Measurements from ENCODE around the gene SGSM2.

The SGSM2 gene

DNA sequence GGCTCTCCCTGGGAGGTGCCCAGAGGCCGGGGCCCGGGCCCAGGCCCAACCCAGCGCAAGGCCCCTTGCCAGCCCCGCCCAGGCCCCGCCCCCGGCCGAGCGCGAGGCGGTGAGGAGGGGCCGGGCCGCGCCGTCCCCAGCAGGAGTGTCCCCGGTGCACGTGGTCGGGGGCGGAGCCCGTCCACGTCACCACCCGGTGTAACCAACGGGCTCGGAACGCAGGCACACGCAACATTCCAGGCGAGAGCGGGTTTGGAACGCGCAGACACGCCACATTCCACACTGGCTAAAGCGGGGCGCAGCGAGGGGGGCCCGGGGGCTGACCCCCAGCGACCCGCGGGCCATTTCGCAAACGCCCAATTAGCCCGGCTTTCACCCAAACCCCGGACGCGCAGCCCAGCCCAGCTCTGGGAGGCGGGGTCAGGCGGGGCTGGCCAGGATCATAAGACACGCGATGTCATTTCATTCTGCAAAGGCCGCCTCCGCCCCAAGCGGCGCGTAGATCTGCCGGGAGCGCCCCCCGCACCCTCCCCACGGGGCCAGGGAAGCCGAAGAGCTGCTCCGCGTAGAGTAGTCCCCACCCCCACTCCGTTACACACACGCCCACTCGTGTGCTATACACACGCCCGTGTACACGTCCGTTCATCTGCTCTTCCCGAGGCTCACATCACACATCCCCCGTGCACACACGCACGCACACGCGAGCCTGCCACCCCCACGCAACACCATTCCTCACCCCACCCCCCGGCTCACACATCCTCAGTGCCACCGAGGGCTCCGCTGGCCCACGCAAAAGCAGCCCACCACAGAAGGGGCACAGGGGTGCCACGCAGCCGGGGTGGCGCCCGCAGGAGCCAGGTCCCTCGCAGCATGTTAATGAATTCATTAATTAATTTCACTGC is 62.5 kb downstream of the SGSM2 start:
- peak; percentile 97 for DNase-seq

DNA sequence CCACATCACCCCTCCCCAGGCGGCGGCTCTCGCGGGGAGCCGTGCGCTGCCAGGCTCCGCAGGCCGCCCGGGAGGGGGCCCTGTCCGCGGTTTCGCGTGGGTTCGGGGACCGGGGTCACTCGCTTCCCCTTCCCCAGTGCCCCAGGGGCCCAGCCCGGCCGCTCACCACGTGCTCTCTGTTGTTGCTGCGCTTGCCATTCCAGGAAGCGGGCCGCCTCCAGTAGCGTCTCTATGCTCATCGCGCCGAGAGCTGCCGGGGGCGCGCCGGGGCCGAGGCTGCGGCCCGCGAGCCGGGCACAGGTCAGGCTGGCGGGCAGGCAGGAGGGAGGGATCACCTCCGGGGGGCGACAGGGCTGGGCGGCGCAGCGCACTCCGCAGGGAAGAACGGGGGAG is 63.2 kb downstream of the SGSM2 start:
- peak; percentile 75 for DNase-seq

DNA sequence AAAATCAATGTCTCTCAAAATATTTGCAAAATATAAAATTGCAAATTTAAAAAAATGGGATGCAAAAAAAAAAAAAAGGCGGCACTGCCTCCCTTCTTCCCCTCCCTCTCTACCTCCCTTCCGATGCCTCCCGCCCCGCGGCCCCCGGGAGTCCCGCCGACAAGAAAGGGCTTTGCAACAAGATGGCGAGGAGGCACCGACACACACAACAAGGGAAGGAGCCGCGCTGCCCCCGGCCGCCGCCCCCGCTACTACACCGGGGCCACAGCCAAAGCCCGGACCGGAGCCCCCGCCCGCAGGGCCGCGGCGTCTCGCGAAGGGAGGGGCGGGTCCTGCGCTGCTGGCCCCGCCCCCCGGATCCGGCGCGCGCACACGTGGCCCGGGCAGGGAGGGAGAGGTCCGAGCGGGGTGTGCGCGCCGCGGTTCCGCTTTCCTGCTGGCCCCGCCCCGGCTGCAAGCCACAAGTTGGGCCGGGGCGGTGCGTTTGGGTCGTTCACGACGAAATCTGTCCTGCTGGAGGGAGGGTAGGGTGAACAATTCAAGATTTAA is 63.6 kb downstream of the SGSM2 start, which contains the start of gene MNT:
TSS of gene MNT (minus strand) at position 184 of the 549 bp plus-strand sequence. CDS start 348 bp downstream, outside the sequence.
- DNase-seq, result peak; percentile 96

DNA sequence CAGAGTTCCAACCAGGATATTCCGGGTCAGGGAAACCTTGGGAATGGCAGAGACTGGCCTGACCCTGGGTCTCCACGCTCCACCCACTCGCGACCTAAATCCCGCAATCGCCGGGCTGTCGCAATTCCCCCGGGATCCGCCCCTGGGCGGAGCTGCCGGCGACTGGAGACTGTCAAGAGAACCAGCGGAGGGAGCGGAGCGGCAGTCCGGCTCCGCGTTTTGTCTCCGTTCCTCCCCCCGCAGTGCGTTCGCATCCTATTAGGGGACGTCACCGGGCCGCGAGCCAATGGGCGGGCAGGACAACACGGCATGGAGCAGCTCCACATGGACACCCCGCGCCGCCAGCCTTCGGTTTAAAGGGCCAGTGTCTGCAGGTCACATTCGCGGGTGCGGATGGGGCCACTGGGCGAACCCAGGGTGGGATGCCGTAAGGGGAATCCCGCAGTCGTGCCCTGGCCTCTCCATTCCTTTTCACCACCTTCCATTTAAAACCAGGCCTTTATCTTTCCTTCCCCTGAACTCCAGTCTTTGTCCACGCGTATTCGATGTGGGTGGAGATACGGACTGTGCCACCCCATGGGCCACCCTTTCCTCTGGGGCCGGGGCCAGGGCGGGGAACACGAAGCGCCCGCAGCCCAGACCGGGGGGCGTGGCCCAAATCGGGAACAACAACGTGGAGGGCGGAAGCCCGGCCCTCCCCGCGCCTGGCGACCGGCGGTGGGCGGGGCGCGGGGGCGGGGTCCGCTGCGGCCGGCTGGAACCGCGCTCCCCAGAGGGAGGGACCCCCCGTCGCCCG is 64.3 kb downstream of the SGSM2 start:
- peak; percentile 99 for DNase-seq

DNA sequence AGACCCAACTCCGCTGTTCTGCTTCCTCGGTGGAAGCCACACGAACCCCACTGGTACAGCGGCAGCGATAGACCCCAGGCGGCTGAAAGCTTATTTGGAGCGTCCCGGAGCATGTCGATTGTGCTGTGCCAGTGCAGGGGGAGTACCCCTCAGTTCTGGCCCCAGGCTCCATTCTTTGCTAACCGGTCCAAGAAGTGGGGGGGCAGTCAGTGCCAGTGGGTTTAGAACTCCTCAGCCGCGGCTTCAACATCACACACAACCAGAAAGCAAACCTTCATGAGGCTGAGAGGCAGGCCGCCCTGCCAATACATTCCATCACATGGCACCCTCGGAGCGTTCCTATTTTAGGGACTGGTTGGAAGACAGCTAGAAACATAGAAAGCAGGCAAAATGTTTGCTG is 65.2 kb downstream of the SGSM2 start:
- DNase-seq, result no peak

DNA sequence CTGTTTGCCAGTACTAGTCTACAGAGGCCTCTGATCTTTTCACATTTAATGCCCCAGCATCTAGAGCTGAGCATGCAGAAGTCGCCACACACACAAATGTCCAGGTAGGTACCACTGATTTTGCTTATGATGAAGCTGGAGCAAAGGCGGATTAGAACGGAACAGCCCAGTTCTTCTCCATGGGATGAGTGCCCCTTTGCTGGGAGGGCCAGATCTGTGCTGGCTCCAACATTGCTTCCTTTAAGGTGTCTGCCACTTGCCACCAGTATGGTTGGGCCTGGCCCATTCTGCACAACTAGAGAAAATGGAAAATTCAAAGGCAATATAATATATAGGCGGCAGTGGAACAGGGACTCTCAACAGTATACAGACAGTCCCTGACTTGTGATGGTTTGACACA is 65.7 kb downstream of the SGSM2 start:
- no peak for DNase-seq

DNA sequence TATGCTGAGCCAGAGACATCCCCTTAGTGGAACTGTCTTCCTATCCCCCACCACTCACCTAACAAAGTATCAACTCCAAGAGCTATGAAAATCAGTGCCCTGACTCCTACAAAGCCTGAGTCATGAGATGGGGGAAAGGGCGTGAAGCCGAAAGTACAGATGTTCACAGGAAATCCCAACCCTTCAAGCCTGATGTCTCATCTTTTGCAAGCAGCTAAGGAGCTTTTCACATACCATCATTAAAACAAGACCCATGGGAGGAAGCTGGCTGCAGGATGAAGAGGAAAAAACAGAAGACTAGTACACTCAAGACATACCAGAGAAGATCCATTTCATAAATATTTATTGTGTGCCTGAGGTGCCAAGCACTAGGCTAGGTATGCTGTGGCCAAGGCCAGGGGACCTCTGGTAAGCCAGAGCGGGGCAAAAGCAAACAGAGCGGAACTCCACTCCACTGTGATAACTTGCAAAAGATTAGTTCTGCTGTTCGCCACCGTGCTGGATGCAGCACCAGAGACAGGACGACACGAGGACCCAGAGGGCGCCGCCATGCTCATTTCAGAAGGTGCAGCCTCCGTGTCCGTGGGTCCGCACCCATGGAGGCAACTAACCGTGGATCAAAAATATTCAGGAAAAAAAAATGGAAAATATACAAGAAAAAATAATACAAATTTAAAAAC is 68.1 kb downstream of the SGSM2 start:
- peak; percentile 29 for DNase-seq

DNA sequence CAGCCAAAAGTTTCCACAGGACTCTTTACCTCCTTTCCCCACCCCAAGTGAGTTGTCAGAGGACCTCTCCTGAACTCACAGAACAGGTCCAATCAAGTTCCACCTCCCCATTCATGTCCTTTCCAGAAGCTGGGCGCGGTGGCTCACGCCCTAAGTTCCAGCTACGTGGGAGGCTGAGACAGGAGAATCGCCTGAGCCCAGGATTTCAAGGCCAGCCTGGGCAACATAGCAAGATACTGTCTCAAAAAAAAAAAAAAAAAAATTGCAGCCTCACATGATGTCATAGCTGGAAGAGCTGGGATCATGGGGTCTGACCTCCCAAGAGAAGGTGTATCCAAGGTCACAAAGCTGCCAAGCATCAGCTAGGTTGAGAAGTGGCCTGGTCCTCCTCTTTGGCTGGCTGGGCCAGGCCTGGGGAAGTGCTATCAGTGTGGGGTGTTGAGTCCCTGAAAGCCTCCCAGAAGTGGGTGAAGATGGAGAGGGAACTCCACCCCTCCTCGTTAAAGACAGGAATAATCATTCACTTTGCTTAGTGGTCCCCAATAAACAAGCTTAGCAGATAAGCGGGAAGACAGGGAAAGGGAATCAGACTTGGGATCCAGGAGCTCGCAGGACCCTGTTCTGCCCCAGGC is 69.1 kb downstream of the SGSM2 start:
- no peak for DNase-seq

DNA sequence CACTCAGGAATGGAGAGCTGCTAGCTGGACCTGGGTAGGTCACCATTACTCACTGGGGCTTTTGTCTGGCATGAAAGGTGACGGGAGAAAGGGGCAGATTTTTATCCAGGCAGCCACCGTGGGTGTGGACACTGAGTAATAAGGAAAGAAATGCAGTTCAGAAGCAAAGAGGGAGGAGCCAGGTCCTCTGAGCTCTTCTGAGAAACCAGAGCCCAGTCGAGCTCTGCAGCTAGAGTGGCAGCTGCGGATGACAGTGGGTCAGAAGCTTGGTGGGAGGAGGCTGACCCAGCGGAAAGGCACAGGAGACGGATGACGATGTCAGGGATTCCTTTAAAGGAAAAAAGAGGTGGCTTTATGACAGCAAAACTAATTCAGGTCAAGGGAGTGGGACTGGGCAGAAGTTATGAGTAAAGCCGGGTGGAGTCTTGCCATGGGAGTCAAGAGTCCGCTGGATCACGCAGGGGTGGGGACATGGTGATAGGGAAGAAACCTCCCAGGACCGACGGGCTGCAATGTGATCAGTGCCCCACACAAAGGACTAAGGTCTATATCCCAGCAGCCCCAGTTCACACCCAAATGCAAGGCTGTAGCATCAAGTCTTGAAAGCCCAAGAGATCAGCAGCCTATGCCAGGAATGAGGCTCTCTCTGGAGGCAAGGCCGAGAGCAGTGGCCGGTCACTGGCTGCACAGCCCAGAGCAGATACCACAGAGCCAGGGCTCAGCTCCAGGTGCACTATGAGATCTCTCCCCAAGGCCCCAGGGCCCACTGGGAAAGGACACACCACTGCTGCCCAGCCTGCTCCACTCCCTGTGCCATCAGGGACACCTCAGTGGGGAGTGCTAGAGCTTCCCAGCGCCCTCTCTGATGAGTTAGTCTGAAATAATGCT is 69.8 kb downstream of the SGSM2 start:
- DNase-seq, result peak; percentile 46

DNA sequence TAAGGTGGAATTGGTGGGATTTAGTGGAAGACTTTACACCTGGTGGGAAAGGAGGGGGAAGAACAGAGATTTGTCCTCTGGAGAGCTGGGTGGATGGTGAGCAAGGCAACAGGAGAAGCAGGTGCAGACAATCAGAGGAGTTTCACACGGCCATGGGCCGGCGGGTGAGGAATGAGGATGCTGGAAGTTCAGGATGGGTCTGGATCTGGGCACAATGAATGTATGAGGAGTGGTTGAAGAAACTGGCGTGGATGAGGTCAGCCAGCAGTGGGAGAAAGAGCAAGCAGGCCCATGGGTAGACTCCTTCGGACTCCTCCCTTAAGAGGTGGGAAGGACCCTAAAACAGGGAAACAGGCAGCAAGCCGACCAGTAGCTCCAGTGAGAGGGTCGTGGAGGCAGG is 73.7 kb downstream of the SGSM2 start:
- DNase-seq, result no peak

DNA sequence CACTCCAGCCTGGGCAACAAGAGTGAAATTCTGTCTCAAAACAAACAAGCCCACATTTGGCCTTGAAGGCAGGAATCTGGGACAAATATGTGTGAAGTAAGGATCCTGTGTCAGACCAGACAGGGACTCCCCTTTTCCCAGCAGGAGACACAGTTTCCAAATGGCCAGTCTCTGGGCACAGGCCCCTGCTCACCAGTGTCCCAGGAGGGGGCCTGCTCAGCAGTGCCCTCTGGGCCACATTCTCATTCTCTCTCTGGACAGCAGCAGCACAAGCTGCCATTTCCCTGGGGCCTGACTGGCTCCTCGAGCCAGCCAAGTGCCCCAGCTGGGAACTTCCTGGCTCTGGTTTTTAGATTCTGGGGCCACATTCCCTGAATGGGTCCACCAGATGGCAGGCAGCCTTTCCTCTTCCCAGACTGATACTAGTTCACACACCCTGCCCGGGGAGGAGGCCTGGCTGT is 75.3 kb downstream of the SGSM2 start:
- DNase-seq, result no peak

DNA sequence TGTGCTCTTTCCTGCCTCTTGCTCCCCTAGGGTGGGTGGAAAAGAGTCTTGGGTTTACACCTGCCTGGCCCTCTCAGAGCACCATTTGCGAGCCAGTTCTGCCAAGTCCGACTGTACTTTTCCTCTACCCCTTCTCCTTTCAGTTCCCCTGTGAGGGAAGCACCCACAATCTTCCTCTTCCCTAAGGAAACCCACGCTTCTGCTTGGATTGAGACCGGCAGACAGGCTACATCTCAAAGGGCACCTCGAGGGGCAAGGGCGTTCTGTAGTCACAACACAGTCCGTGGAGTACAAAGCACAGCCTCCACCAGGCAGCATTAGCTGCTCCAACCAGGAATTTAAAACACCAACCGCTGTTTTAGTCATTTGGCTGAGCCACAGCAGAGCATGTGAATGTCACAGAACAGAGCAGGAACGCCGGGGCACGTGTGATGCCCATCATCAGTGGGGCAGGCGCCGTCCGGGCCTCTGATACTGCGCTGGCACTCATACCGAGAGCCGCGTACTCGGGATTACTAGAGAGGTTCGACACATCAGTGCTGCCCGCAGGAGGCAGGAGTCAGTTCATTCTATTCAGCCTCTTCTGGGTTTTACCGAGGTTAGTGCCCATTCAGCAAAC is 77.3 kb downstream of the SGSM2 start:
- DNase-seq, result no peak

DNA sequence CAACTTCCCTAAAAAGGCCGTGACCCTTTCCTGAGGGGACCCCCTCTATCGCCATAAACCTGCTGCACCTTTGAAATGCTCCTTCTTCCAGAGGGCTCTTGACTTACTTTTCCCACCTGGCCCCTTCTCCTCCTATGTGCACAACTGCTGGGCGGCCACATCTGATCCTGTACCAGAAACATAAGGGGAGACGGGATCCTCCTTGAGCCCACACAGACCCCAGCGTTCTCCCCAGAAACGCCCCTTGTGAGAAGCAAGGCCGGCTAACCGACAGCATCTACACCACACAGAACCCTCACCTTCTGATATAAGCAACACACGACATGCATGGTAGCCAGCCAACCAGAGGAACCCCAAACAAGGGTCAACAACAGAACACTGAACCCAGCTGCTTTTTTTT is 77.8 kb downstream of the SGSM2 start:
- no peak for DNase-seq

DNA sequence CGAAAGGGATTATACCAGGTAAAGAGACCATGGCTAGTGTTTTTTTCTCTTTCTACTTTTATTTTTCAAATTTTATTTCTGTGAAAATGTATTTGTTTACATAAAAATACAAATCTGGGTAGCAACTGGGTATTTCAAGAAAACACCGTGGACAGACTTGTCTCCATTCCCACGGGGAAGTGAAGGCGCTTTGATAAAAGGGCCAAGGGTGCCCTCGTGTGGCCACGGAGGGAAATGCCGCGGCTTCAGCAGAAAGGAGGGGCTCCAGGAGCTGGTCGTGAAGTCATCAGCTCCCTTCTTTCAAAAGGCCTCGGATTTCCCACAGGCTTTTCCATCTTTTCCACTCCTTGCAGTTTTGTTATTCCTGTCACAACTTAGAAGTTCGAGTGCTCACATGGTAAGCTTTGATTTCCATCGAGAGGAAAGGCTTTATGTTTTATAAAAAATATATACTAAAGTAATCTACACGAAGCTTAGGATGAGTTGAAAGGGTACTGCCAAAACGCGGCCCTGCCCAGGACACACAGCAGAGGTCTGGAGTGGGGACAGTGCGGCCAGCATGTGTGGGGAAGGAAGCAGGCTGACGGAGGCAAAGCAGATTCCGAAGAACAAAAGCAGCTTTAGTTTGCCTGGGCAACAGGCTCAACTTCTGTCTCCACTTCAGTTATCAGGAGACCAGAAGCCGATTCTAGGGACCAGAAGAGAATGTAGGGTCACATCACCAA is 78.9 kb downstream of the SGSM2 start:
- DNase-seq, result peak; percentile 86

DNA sequence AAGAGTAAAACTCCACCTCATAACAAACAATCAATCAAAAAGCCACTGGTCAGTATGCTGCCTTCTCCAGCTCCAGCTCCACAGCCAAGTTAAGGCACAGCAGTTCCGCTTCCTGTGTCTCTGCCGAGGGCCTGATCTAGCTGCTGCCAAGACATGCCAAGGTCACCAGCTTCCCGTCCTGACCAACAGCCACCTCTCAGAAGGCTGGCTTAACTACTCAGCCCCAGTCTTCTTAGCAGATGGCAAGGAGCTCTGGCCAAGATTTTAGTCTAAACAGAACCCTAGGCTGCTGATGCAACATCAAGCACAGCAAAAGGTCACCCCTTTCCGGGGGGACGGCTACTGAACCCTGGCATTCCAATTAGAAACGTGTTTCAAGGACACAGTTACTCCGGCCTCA is 81.3 kb downstream of the SGSM2 start:
- DNase-seq, result no peak

DNA sequence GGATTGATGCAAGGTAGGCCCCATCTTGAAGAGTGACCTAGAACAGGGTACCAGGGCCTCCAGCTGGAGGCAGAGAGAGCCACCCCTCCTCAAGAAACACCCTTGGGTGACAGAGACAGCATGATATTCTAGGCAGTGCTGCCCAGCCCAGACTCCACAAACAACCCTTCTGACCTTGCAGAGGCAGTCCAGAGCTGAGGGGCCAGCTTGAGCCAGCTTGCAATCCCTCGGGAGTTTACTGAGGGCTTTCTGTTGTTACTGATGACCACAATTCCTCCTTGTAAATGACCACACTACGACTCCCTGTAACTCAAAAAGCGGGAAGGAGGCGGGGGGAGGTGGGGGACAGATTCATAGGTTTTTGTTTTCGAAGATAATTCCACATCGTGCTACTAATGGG is 82.2 kb downstream of the SGSM2 start:
- no peak for DNase-seq

DNA sequence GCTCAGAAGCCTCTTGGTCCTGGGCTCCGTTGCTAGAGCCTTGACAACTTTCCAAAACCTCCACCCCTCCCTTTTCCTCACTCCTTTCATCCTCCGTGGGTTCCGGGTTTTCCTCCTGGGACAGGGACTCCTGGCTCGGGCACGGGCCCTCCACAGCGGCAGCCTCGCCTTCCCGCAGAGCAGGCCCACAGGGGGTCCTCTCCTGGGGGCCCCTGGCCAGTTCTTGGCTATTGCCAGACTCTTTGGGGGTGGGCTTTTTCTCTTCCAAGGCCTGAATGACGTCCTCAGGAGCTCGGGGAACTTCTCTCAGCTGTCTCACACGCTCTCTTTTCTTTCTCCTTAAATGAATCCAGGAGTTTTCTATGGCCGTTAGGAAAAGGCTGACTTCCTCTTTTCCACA is 82.9 kb downstream of the SGSM2 start:
- DNase-seq, result no peak

DNA sequence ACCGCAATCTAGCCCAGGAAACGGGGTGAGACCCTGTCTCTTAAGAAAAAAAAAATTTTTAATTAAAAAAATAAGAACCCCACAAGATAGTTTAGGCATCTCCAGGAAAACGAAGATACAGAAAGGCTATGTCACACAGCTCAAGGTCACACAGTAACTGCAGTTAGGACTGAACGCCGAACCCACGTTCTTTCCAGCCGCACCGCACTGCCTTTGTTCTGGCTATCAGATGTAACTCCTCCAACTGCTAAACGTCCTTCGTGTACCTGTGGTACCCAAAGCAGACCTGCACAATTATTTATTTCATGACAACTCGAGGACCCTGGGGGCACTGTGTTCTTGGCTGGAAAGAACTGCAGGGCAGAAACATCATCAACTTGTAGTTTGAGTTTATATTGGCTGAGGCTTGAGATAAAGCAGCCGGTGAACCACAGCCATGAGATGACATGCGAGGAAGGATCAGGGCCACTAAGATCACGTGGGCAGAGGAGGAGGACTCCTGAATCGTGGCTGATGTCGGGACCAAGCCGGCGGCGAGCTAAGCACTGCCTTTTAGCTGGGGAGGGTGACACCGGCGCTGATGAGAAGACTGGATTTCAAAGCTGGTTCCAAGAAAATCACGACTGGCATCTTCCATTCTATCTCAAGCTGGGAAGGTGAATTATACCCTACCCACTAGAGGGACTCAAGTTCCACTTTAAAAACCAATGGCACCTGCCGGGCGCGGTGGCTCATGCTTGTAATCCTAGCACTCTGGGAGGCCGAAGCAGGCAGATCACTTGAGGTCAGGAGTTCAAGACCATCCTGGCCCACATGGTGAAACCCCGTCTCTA is 84.2 kb downstream of the SGSM2 start:
- DNase-seq, result no peak

DNA sequence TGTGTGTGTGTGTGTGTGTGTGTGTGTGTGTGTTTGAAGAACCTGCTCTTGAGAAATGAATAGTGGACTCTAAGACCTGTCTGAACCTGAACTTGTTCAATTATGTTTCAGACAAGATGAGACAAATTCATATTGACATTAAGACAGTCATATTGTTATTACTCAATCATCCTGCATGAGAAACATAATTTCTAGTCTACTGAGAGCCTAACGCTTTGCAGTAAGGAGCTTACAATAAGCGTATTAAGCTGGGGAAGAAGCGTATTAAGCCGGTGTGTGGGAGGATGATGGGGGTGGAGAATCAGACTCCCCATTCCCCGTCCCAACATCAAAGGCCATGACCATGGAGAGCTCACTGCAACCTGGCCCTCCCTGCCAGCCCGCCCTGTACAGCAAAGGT is 86.0 kb downstream of the SGSM2 start:
- DNase-seq, result no peak

All from activated CD4-positive, alpha-beta T cell treated with anti-CD3 and anti-CD28 coated beads, Interleukin-10, Interleukin-2, amounts not matched to agents 100 ng/mL and 50 ng/mL, durations not matched to agents 16 hours and 8 hours (primary cell).